Activated CD4-positive, alpha-beta T cell treated with anti-CD3 and anti-CD28 coated beads, Interleukin-2, amount 50 U/mL, for 24 hours (primary cell): ENCODE data around the gene ATP6AP1.
"Not testable (repeated sequence)": the region's sequence is repeated elsewhere in the genome, so short reads cannot be mapped to it uniquely, and the experiment has no call there.

Experiments used
- DNase-seq, 2 donors: peaks; one replicate each; pipeline ENCODE4 v3.0.0-alpha.2; 2020; ENCODE audit warnings: low read depth in 1 of 2, low spot score in 1 of 2

The ATP6AP1 gene

DNA sequence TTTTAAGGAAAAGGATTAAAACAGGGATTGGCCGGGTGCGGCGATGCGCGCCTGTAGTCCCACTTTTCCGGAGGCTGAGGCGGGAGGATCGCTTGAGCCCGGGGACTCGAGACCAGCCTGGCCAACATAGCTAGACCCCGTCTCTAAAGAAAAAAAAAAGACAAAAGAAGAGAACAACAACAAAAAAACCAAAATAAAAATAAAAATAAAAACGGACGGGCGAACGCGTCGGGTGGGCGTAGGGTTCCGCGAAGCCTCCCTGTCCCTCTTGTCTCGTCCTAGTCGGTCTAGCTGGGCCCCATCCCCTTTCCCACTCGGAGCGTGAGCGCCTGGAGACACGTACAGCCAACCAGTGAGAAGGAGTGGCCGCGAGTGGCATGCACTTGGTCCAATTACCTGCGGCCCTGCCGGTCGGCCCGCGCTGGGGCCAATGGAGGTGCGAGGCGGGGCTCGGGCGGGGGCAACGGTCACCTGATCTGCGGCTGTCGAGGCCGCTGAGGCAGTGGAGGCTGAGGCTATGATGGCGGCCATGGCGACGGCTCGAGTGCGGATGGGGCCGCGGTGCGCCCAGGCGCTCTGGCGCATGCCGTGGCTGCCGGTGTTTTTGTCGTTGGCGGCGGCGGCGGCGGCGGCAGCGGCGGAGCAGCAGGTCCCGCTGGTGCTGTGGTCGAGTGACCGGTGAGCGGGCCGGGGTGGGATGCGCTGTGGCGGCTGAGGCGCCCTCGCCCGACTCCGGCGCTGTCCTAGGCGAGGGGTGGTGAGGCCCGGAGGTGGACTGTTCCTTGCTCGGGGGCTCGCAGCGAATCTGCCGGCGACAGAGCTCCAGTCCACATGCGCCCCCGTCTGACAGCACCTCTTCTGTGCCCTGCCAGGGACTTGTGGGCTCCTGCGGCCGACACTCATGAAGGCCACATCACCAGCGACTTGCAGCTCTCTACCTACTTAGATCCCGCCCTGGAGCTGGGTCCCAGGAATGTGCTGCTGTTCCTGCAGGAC lies at the start of gene ATP6AP1:
Gene ATP6AP1 (plus strand): TSS at position 502 of the 996 bp plus-strand sequence. CDS start 16 bp downstream, at position 518.
- DNase-seq = peak; percentile 62 to 80

- DNase-seq = peak; percentile 80 to 91
Observed at GRCh38 chrX:154378799-154379568, 49.5 kb upstream of the ATP6AP1 start, which contains the start of gene EMD. EMD (plus strand) TSS chrX:154379295; CDS start chrX:154379485, 190 bp downstream.

- DNase-seq = no peak
Observed at GRCh38 chrX:154379569-154379951, 48.9 kb upstream of the ATP6AP1 start.

DNA sequence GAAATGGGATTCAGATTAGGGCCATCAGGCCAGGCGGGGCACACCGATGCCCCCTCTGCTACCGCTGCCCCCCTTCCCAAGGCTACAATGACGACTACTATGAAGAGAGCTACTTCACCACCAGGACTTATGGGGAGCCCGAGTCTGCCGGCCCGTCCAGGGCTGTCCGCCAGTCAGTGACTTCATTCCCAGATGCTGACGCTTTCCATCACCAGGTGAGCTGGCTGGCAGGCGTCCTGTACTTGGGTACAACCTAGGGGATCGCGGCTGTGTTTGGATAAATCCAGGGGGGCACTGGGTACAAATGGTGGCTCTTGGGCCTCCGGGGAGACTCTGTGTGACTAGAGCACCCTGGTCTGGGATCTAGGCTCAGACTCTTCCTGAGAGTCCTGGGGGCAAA lies 48.3 kb upstream of the ATP6AP1 start:
- DNase-seq = no peak

DNA sequence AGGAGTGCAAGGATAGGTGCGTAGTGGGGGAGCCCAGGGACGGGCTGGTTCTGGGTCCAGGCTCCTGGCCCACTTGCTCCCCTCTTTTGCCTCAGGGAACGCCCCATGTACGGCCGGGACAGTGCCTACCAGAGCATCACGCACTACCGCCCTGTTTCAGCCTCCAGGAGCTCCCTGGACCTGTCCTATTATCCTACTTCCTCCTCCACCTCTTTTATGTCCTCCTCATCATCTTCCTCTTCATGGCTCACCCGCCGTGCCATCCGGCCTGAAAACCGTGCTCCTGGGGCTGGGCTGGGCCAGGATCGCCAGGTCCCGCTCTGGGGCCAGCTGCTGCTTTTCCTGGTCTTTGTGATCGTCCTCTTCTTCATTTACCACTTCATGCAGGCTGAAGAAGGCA lies 47.7 kb upstream of the ATP6AP1 start:
- DNase-seq = no peak

DNA sequence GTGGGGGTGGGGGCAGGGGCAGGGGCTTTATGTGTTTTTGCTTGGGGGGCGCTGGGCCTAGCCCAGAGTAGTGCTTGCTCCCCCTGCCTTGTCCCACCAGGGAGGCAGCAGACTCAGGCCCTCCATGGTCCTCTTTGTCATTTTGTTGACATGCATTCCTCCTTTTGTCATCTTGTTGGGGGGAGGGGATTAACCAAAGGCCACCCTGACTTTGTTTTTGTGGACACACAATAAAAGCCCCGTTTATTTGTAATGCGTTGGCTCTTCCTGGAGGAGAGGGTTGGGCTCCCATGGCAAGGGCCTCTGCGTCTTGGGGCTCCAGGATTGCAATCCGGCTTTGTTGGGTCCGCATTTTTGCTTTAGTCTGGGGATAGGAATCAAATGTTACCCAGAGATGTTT lies 47.2 kb upstream of the ATP6AP1 start:
- no peak for DNase-seq

DNA sequence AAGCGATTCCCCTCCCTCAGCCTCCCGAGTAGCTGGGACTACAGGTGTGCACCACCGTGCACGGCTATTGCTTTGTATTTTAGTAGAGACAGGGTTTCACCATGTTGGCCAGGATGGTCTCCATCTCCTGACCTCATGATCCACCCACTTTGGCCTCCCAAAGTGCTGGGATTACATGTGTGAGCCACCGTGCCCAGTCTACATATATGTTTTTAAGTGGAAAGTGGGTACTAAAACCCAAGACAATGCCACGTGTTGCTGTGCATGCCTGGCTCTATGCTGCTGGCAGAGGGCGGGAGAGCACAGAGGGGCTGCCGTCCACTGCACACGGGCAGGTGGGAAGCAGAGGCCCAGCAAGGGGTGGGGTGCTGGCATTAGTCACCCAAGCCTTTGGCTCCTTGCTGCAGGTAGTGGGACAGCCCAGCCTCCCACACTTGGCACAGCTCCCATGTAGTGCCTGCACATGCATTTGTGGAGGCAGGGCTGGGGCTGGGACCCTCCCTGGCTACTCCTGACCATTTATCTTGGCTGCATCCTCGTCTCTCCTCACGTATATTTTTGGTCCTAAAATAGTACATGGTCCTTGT lies 45.9 kb upstream of the ATP6AP1 start:
- DNase-seq = no peak

GRCh38 chrX:154383359-154384283 lies 44.9 kb upstream of the ATP6AP1 start:
- no peak for DNase-seq

- DNase-seq = no peak
Observed at GRCh38 chrX:154384284-154384892, 44.1 kb upstream of the ATP6AP1 start.

- DNase-seq = not testable (repeated sequence)
Observed at GRCh38 chrX:154388094-154388493, 40.4 kb upstream of the ATP6AP1 start.

DNA sequence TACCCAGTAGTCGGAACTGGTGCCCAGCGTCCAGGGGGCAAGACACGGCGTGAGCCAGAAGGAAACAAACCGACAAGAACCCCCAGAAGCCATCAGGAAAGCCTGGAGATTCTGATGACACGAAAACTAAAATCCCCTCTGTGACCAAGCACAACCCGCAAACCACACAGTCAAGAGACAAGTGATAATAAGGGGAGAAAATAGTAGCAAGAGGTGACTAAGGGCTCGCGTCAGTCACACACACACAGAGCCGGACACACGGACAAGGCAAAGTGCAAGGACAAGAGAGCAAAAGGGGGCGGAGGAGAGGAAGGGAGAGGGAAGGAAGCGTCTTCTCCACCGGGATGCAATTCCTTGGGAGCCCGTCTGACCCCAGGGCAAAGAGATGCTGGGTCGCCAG lies 39.8 kb upstream of the ATP6AP1 start:
- DNase-seq = not testable (repeated sequence)

GRCh38 chrX:154389812-154390747 lies 38.4 kb upstream of the ATP6AP1 start:
- not testable (repeated sequence) for DNase-seq

GRCh38 chrX:154396363-154396762 lies 32.1 kb upstream of the ATP6AP1 start:
- DNase-seq = not testable (repeated sequence)

DNA sequence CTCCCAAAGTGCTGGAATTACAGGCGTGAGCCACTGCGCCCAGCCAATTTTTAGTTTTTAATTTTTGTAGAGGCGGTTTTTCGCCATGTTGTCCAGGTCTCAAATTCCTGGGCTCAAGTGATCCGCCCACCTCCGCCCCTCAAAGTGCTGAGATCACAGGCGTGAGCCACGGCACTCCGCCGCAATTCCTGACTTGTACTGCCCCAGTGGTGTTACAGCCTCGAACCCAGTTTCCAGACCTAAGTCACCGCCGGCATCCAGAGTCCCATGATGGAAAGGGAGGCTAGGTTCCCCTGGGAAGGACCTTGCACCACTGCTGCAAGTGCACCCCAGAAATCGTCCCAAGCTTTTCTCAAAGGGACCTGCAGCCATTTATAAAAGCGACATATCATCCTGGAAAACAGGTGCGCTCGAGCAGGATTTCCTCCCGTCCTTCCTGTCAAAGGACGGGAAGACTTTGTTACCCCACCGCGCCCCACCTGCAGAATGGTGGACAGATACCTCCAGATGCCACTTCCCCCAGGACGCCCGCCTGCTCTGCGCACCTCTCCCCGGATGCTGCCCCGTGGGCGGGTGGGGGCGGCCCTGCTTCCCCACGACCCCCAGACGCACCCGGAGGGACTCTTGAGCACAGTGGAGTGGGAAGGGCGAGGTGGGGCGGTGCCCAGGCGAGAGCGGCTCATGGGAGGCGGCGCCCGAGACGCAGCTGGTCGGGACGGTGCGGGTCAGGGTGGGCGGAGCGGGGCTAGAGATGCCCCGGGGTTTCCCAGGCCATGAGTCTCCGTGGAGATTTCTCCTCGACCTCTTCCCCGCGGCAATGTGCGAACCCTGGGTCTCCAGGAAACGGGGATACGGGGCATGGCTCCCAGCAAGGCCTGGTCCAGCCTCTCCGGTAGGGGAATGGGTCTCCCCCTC lies 31.2 kb upstream of the ATP6AP1 start:
- peak in 1 of 2 donors; percentile 49 for DNase-seq

DNA sequence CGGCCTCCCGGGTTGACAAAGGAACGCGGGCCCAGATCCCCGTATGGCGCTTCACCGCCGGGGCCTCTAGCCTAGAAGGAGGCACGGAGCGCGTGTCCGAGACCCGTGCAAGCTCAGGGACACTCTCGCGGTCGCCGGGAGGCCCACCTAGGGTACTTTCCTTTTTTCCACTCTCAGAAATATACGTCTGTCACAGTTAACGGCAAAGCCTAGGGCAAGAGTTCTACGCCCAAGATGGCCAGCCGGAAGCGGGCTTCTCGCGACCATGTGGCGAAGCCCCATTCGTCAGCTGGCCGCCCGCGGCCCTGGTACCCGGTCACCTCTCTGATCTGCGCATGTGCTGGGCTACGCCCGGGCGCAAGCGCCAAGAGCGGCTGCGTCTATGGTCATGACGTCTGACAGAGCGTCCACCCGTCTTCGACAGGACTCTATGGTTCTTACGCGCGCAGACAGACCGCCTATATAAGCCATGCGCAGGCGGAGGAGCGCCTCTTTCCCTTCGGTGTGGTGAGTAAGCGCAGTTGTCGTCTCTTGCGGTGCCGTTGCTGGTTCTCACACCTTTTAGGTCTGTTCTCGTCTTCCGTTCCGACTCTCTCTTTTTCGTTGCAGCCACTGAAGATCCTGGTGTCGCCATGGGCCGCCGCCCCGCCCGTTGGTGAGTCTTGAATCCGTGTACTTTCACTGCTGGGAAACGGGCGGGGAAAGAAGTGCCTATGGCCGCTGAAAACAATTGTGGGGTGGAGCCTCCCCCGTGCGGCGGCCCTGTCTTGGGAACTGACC lies 30.4 kb upstream of the ATP6AP1 start, which contains the start of gene RPL10:
Gene RPL10 (plus strand): TSS at position 490 of the 780 bp plus-strand sequence. CDS start 143 bp downstream, at position 633.
- DNase-seq = peak; percentile 73 to 87

DNA sequence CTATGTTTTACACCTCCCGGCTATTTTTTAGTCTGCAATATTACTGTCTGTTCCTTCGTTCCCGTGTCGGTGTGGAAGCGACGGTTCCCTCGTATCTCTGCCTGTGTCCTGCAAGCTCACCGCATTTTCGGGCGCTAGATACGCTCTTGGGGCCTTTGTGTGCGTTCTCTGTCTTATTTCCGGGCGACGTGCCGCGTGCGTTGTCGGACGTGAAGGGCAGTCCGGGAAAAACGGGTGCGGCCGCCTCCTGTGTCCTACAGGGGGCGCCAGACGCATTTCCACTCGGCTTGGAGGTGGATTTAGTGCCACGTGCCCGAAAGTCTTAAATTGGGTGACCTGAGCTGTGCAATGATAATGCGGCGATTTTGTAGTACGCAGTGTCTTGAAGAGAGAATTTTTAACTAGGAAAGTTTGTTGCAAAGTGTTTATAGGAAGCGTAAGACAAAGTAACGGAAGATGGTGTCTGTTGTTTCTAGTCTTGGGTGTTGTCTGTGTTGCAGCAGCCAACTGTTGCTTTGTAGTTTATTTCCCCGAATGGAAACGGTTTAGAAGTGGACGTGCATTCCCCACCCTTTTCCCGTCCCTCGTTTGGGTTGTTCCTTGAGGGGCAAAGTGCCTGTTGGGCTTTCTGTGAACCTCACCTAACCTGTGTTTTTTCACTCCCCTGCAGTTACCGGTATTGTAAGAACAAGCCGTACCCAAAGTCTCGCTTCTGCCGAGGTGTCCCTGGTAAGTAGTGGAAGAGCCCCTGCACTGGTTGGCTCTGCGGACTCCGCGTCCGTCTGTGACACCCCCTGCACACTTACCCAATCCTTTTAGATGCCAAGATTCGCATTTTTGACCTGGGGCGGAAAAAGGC lies 29.6 kb upstream of the ATP6AP1 start:
- peak; percentile 63 to 78 for DNase-seq
